HG03442 (cell line): Measurements from ENCODE around the gene ALDH1B1.
A peak's percentile ranks its signal among the peaks of the same experiment; 100 is the strongest.
"Not testable (repeated sequence)": the region's sequence is repeated elsewhere in the genome, so short reads cannot be mapped to it uniquely, and the experiment has no call there.

Source experiments
- ATAC-seq: cut with Tn5 transposase; IDR thresholded peaks from one replicate; pipeline ENCODE4 v1.9.1; 2021; ENCODE audit warnings: mild to moderate bottlenecking, moderate library complexity; ENCODE audit not compliant: unreplicated experiment

Gene ALDH1B1

GRCh38 chr9:38360839-38361472 is 31.5 kb upstream of the ALDH1B1 start:
- ATAC-seq, result no peak

- no peak for ATAC-seq
These were observed 31.0 kb upstream of the ALDH1B1 start for GRCh38 chr9:38361473-38361850.

- ATAC-seq, result no peak
These were observed 29.5 kb upstream of the ALDH1B1 start for GRCh38 chr9:38362852-38363588.

- ATAC-seq, result no peak
These were observed 28.9 kb upstream of the ALDH1B1 start for GRCh38 chr9:38363589-38363925.

DNA sequence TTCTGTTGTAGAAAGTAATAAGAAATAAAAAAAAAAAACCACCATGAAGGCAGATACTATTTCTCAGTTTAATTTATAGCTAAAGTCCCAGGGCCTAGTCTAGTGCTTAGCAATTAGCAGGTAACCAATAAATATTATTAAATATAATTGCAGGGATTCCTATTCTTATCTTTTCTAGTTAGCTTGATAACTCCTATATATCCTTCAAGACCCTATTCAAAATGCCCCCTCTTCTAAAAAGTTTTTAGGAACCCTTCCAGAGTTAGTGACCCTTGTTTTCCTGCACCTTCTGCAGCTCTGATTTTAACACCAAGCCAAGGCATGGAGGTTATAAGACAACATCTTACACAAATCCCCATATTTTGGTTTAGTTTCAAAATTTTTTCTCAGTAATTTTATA is 24.6 kb upstream of the ALDH1B1 start:
- no peak for ATAC-seq

DNA sequence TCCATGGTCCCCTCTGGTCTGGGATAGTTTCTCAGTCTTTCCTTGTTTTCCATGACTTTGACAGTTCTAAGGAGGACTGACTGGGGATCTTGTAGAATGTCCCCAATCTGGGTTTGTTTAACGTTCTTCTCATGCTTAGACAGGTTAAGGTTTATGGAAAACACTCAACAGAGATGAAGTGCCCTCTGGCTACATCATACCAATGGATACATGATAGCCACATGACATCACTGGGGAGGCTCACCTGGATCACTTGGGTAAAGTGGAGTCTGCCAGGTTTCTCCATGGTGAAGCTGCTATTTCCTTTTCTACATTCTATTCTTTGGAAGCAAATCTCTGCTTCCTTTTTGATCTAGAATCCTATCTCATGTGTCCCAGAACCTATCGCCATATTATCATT is 23.8 kb upstream of the ALDH1B1 start:
- ATAC-seq, result no peak

DNA sequence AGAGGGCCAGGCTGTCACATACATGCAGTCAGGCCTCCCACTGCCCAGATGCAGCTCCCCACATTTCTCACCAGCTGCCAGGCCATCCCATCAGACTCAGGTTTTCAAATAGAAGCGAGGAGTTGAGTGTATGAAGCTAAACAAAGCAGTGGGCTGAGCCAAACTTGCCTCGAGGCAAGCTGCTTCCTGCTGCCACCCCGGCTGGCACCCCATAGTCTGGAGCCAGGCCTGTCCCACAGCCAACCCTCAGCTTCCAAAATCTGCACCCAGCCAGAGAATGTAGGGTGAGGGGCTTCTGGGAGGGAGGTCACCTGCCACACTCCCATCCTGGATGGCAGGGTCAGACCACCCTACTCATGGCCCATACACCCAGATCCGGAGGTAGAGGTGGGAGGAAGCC is 22.3 kb upstream of the ALDH1B1 start:
- no peak for ATAC-seq

DNA sequence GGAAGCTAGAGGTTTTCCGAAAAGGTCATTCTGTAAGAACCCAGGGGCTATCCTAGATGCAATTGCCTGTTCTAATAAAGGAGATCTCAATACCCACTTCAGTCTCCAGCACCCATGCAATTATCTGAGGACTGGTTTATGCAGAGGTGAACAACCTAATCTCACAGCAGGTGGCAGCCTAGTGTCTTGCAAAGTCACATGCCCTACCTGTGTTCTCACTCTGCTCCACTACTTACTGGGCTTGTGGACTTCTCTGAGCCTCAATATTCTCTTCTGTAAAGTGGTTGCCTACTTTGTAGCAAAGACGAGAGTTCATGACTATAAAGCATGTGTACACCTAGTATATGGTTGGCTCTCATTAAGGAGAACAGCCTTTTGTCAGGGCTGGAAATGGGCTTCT is 21.0 kb upstream of the ALDH1B1 start:
- ATAC-seq, result peak; percentile 58

DNA sequence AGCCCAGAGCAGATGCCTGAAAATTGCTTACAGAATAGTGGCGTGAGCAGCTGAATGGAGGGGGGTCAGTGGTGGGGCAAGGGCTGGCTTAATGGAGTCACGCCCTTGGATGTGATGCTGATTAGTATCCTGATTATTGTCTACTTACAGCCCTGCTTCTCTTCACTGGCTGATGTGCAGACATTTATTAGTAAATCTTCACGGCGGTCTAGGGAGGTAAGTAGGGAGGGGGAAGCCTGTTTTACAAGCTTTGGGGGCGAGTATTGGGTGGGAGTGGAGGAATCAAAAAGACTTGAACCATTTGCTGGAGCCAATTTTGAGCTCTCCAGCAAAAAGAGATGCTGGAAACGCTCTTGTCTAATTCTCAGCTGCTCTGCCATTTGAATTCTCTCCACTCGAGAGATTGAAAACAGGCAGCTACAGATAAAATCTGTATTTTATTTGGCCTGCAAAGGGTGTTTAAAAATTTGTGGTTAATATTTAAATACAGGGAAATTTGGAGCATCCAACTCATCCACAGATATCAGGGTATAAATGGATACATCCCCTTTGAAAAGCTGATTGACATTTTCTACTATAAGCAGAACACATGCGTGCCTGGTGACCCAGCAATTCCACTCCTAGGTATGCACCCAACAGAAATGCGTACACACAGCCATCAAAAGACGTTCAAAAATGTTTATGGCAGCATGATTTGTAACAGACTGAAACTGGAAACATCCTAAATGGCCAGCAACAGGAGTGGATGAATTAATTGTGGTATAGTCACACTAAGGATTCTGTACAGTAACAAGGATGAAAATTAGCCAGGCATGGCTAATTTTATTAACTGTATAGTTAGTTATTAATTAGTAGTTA is 19.5 kb upstream of the ALDH1B1 start:
- ATAC-seq, result no peak

DNA sequence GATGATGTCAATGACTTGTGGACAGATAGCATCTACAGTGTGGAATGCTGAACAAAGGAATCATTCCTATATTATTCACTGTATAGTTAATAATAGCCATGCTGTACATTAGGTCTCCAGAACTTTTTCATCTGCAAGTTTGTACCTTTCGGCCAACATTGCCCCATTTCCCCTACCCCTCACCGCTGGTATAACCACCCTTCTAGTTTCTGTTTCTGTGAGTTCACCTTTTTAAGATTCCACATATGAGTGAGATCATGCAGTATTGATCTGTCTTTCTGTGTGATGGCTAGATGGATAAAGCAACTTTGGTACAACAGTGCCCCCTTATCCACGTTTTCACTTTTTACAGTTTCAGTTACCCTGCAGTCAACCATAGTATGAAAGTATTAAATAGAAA is 18.8 kb upstream of the ALDH1B1 start:
- ATAC-seq, result no peak

DNA sequence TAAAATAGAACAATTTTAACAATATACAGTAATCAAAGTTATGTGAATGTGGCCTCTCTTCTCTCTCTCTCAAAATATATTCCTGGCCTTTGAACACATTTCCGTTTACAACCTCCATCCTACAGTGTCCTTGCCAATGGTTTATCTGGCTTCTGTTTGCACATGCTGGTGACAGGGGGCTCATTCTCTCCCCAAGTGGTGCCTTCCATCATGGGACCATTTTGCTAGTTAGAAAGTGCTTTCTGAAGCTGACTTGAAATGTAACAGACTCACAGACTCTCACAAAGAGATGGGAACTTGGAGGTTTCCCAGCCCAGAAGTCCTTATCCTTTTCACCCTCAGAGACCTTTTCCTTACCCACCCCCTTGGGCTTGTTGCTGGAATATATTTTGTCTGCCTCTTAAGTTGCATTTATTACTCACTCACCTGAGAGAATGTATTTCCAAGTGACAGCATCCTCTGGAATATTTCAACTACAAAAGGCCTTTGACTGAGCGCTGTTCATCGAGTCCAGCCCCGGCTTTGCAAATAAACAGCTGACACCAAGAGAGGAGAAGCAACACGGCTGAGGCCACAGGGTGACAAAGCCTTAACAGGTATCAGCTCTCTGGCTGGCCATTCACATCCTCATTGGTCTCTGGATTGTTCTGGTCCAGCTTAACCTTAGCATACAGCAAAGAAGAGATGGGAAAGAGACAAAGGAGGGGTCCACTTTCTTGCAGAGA is 17.5 kb upstream of the ALDH1B1 start:
- ATAC-seq, result no peak

GRCh38 chr9:38375572-38375963 is 16.9 kb upstream of the ALDH1B1 start:
- no peak for ATAC-seq

DNA sequence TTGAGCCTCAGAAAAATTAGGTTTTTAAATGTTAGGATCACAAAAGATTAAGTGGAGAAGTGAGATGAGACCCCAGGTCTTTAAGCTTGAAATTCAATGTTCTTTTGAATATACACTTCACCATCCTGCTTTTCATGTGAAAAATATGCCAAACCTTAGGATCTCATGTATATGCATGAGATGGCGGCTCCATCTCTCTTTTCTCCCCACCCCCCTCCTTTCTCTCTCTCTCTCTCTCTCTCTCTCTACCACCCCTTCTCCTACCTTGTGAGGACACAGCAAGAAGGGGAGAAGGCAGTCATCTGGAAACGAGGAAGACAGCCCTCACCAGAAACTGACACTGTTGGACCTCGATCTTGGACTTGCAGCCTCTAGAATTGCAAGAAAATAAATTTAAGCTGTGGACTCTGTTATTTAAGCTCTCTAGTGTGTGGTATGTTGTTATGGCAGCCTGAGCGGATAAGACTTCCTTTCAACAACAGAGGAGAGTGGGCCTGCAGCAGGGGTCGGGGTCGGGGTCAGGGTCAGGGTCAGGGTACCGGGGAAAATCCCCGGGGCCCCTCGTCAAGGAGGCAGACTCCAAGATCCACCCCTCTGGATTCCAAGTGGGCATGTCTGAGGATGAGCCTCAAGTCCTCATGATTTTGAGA is 16.4 kb upstream of the ALDH1B1 start:
- no peak for ATAC-seq

DNA sequence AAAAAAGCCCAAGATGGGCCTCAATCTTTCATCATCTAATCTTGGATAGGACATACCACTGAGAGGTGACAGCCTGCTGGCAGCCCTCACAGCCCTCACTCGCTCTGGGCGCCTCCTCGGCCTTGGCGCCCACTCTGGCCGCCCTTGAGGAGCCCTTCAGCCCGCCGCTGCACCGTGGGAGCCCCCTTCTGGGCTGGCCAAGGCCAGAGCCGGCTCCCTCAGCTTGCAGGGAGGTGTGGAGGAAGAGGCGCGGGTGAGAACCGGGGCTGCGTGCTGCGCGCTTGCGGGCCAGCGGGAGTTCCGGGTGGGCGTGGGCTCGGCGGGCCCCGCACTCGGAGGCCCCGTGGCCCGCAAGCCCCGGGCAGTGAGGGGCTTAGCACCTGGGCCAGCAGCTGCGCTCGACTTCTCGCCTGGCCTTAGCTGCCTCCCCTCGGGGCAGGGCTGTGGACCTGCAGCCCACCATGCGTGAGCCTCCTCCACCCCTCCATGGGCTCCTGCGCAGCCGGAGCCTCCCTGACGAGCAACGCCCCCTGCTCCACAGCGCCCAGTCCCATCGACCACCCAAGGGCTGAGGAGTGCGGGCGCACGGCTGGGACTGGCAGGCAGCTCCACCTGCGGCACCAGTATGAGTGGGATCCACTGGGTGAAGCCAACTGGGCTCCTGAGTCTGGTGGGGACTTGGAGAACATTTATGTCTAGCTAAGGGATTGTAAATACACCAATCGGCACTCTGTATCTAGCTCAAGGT is 15.0 kb upstream of the ALDH1B1 start:
- ATAC-seq, result not testable (repeated sequence)

DNA sequence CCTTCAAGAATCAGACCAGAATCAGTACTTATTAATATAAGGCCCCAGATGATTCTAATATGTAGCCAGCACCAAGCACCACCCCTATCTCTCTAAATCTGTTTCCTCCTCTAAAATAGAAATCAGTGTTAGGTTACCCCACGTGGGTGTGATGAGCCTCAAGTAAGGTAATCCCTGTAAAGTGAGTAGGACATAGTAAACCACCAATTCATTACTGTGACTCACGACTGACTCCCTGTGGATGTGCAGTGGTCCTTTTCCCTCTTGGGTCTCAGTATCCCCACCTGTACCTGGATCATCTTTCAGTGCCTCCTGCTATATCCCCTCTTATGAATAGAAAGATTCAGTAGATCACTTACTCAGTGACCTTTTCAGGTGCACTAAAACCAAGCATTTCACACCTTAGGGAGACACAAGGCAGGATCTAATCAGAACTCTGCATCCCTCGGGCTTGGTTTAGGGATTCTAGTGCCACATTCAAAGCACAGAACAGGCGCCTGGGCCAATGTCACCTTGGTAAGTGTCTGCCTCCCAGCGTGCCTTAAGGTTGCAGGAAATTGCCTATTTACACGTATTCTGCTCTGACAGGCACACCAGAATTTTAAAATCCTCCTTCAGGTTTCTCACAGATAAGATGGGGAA is 12.2 kb upstream of the ALDH1B1 start:
- ATAC-seq, result no peak

- ATAC-seq, result no peak
These were observed 11.5 kb upstream of the ALDH1B1 start for GRCh38 chr9:38380872-38381534.

DNA sequence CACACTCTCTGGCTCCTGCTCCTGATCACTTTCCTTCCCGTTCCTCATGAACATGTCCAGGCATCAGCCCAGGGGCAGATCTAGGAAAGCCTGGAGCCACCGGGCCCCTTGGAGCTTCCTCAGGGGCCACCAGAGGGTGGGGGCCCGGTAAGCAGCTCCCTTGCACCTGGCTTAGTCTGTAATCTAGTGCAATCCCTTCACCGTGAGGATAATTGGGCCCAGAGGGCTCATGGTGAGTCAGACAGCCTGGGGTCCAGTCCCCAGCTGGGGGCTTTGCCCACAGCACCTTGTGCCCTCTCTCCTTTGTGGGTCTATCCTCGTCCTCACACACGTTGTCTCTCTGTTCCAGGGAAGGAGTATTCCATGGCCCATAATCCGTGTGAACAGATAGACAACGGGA is 10.4 kb upstream of the ALDH1B1 start:
- ATAC-seq, result no peak

DNA sequence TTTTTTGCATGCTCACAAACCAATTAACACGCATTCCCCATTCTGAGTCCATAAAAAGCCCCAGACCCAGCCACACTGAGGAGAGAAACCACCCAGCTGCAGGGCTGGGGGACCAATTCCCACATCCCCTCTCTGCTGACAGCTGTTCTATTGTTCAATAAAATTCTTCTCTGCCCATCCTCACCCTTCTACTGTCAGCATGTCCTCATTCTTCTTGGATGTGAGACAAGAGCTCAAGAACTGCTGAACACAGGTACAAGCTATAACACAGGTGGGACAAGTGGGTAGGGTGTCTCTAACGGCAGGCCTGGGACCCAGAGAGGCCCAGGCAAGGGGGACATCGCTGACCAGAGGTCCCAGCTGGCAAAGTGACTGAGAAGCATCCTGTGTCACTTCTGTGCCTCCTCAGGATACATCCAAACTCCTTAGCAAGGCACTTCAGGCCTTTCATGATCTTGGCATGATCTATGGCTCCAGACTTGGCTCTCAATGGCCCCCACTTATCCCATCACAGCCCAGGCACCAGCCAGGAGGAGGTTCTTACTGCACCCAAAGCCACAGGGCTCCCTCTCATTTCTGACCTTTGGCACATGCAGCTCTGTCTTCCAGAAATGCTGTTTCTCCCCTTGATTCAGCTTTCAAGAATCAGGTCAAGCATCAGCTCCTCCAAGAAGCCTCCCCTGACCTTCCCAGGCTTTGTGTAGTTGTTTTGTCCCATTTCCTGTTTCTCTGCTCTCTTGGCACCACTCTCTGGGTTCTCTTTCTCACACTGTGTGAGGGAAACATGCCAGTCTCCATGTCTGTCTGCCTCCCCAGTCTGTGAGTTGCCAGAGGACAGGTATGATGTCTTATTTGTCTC is 7.3 kb upstream of the ALDH1B1 start:
- ATAC-seq, result no peak
